Retinal pigment epithelial cell (primary cell): Measurements from ENCODE around the gene ATP2B2.

ENCODE experiments used
- DNase-seq: peaks from one replicate; pipeline ENCODE4 v3.0.0-alpha.2; 2010; ENCODE audit warnings: low read depth
- H3K4me3 ChIP-seq: 2 replicates; pipeline ENCODE4 v1.5.1; 2011; ENCODE audit warnings: mild to moderate bottlenecking, low read length, control low read depth, moderate library complexity
- CTCF ChIP-seq: conservative IDR thresholded peaks from 2 replicates; pipeline ENCODE4 v1.5.1; 2011; ENCODE audit warnings: low read depth, low read length, control low read depth, inconsistent platforms

Gene ATP2B2

GRCh38 chr3:10410383-10411002 is 94.9 kb downstream of the ATP2B2 start:
- H3K4me3 ChIP-seq, result no peak overlapping the region
- DNase-seq, result no peak
- no peak for TF ChIP-seq CTCF

- DNase-seq, result no peak
- TF ChIP-seq CTCF, result no peak
- H3K4me3 ChIP-seq, result no peak overlapping the region
Measured at GRCh38 chr3:10408680-10409079, 96.7 kb downstream of the ATP2B2 start.

GRCh38 chr3:10407361-10407760 is 98.0 kb downstream of the ATP2B2 start:
- H3K4me3 ChIP-seq, result no peak overlapping the region
- DNase-seq, result no peak
- TF ChIP-seq CTCF, result no peak

GRCh38 chr3:10406414-10406813 is 99.0 kb downstream of the ATP2B2 start:
- DNase-seq, result no peak
- no peak for TF ChIP-seq CTCF
- no peak overlapping the region for H3K4me3 ChIP-seq

GRCh38 chr3:10405816-10406215 is 99.6 kb downstream of the ATP2B2 start:
- no peak overlapping the region for H3K4me3 ChIP-seq
- TF ChIP-seq CTCF, result no peak
- no peak for DNase-seq

GRCh38 chr3:10404876-10405275 is 100.5 kb downstream of the ATP2B2 start:
- DNase-seq, result no peak
- no peak for TF ChIP-seq CTCF
- H3K4me3 ChIP-seq, result no peak overlapping the region

- no peak overlapping the region for H3K4me3 ChIP-seq
- no peak for DNase-seq
- TF ChIP-seq CTCF, result no peak
Measured at GRCh38 chr3:10404377-10404776, 101.0 kb downstream of the ATP2B2 start.
